ENCODE measurements around the gene STRN.

GRCh38 chr2:36812196-36812595 is 154.1 kb downstream of the STRN start:
- no peak for TF ChIP-seq CTCF (IDR thresholded peaks at IDR 0.05)
- TF ChIP-seq POLR2AphosphoS5 (IDR thresholded peaks at IDR 0.05) = no peak

Measured in breast epithelium (tissue), 3 donors.